GM12878 (cell line): ENCODE measurements around the gene NAV2. TPM values are rescaled to one million over a fixed set of nuclear protein-coding genes. Genes with fewer than 3 reads are reported as not detected.

Experiments used
- ATAC-seq: fragments of 200-7000 bp; cut with Tn5 transposase; 3 replicates; pipeline ENCODE4 v1.9.1; 2020; ENCODE audit warnings: mild to moderate bottlenecking, moderate library complexity
- BruUV-seq: library from RNA; stranded (reverse); fragments of 400-500 nt; replicated peaks from 2 replicates; lab custom pipeline; 2021; lab: Mats Ljungman, UMichigan
- CTCF ChIA-PET: fragments of 300-600 bp; sonication (Branson Sonifier 250); formaldehyde crosslinking; extraction: SDS; loops from one replicate; lab custom pipeline; 2021; ENCODE audit warnings: inconsistent platforms; lab: Yijun Ruan, JAX
- POLR2A ChIA-PET: fragments of 350-600 bp; formaldehyde crosslinking; extraction: SDS; loops from one replicate; lab custom pipeline; 2021; ENCODE audit warnings: inconsistent platforms; lab: Charles Lee
- RAD21 ChIA-PET: fragments of 300-600 bp; sonication (Branson Sonifier 250); formaldehyde crosslinking; loops from one replicate; lab custom pipeline; 2023; ENCODE audit warnings: antibody characterized with exemption; ENCODE audit not compliant: unreplicated experiment; lab: Charles Lee
- SMC1A ChIA-PET: fragments of 300-600 bp; sonication (Branson Sonifier 250); formaldehyde crosslinking; loops from one replicate; lab custom pipeline; 2023; ENCODE audit not compliant: unreplicated experiment, uncharacterized antibody; lab: Charles Lee
- DNase-seq: peaks from one replicate; pipeline ENCODE4 v3.0.0-alpha.2; 2011; ENCODE audit warnings: low read depth, low spot score
- FAIRE-seq: peaks from 3 replicates; lab custom pipeline; 2011; peaks lifted over from hg19 to GRCh38; lab: Jason Lieb, UNC
- H2AFZ ChIP-seq: 2 replicates; pipeline ENCODE4 v1.6.0; 2011; ENCODE audit warnings: low read depth, low read length, control low read depth; ENCODE audit not compliant: control insufficient read depth
- H3K27ac ChIP-seq: 2 replicates; pipeline ENCODE4 v1.5.1; 2011; ENCODE audit warnings: control low read depth; ENCODE audit not compliant: control insufficient read depth, insufficient read depth
- H3K27me3 ChIP-seq, 2 experiments: replicated peaks in 1 of 2; 2 replicates each; pipeline versions ENCODE4 v1.6.0 to v1.6.1; 2011; ENCODE audit warnings: low read length in 1 of 2; ENCODE audit not compliant: control insufficient read depth in 2 of 2, insufficient read depth in 2 of 2
- H3K36me3 ChIP-seq, 2 experiments: 2 replicates each; pipeline ENCODE4 v1.5.1; 2011; ENCODE audit warnings: low read length in 1 of 2; ENCODE audit not compliant: control insufficient read depth in 2 of 2, insufficient read depth in 2 of 2
- H3K4me1 ChIP-seq: 2 replicates; pipeline ENCODE4 v1.6.1; 2011; ENCODE audit warnings: mild to moderate bottlenecking, low read length, moderate library complexity, mixed read lengths; ENCODE audit not compliant: control insufficient read depth, insufficient read depth
- H3K4me2 ChIP-seq: 2 replicates; pipeline ENCODE4 v1.6.0; 2011; ENCODE audit warnings: control low read depth; ENCODE audit not compliant: control insufficient read depth, insufficient read depth
- H3K4me3 ChIP-seq: fragments of 200-600 bp; sonication (generic); 2 replicates; pipeline ENCODE4 v1.5.1; 2016
- H3K79me2 ChIP-seq: 2 replicates; pipeline ENCODE4 v1.6.0; 2011; ENCODE audit warnings: low read length; ENCODE audit not compliant: control insufficient read depth, insufficient read depth
- H3K9ac ChIP-seq: 2 replicates; pipeline ENCODE4 v1.8.0; 2011; ENCODE audit warnings: low read length, control low read depth, mixed read lengths; ENCODE audit not compliant: control insufficient read depth, insufficient read depth
- H3K9me3 ChIP-seq: replicated peaks from 3 replicates; pipeline ENCODE4 v1.5.1; 2011; ENCODE audit warnings: mild to moderate bottlenecking, low read length; ENCODE audit not compliant: control insufficient read depth, insufficient read depth
- H4K20me1 ChIP-seq: 2 replicates; pipeline ENCODE4 v1.6.0; 2011; ENCODE audit not compliant: control insufficient read depth, insufficient read depth
- ETV6 ChIP-seq, 2 experiments: fragments of 450-650 bp in 1 of 2; IDR thresholded peaks in 1 of 2; conservative IDR thresholded peaks in 1 of 2; 2 replicates each; pipeline ENCODE4 v1.6.1; 2014; ENCODE audit warnings: antibody characterized with exemption in 1 of 2, borderline replicate concordance in 1 of 2, low read depth in 1 of 2, mild to moderate bottlenecking in 1 of 2, moderate library complexity in 1 of 2
- MXI1 ChIP-seq: fragments of 150-350 bp; IDR thresholded peaks from 2 replicates; pipeline ENCODE4 v1.6.1; 2011; ENCODE audit warnings: low read depth, mild to moderate bottlenecking, inconsistent platforms, low read length, improper control_type of control experiment
- NFIC ChIP-seq: IDR thresholded peaks from 2 replicates; pipeline ENCODE4 v1.6.1; 2012; ENCODE audit warnings: low read depth, mild to moderate bottlenecking, inconsistent platforms, low read length, moderate library complexity
- POLR2AphosphoS5 ChIP-seq: IDR thresholded peaks from 2 replicates; pipeline ENCODE4 v1.6.1; 2011; ENCODE audit warnings: mild to moderate bottlenecking, low read length, inconsistent platforms
- SIN3A ChIP-seq: IDR thresholded peaks from 2 replicates; pipeline ENCODE4 v1.6.1; 2012; ENCODE audit warnings: low read depth, low read length, improper control_type of control experiment
- SMAD1 ChIP-seq: fragments of 450-650 bp; IDR thresholded peaks from 2 replicates; pipeline ENCODE4 v1.6.1; 2018; ENCODE audit warnings: mild to moderate bottlenecking, low read depth; ENCODE audit not compliant: partially characterized antibody
- SREBF2 ChIP-seq: IDR thresholded peaks from 2 replicates; pipeline ENCODE4 v1.6.1; 2012; ENCODE audit warnings: mild to moderate bottlenecking, low read length
- TCF7 ChIP-seq: IDR thresholded peaks from 2 replicates; pipeline ENCODE4 v1.6.1; 2014; ENCODE audit warnings: antibody characterized with exemption, borderline replicate concordance
- WGBS: methylation state at CpG from one replicate; pipeline ENCODE4 v1.1.6; 2016; ENCODE audit warnings: low lambda C conversion rate; ENCODE audit not compliant: insufficient replicate concordance, insufficient coverage; ENCODE audit errors: missing lambda C conversion rate; 5-methylcytosine and 5-hydroxymethylcytosine counted together
- in situ Hi-C: fragments of 300-500 bp; cut with MboI; formaldehyde crosslinking; loops from 9 replicates; pipeline ENCODE4 v1.14.3; 2018; ENCODE audit warnings: mixed read lengths
- intact Hi-C: fragments of 100-400 bp; cut with micrococcal nuclease; formaldehyde crosslinking; loops from one replicate; pipeline ENCODE4 v1.14.2; 2022; ENCODE audit not compliant: unreplicated experiment
- polyA plus RNA-seq, 11 experiments: library from polyadenylated mRNA; depleted of rRNA in 4 of 11; unstranded in 6 of 11; stranded (reverse) in 5 of 11; fragments of >200 nt; fragmentation: Nextera tagmentation in 4 of 11; fragmentation: Illumina TruSeq in 1 of 11; extraction: Ambion mirVana in 4 of 11; extraction: Trizol in 1 of 11; gene quantifications; 1 replicate in 1 of 11; 2 replicates in 10 of 11; pipeline versions ENCODE4 v1.2.1 to v1.2.3, GENCODE V29; 2011 to 2016; ENCODE audit warnings: inconsistent platforms in 2 of 11, missing spikeins in 2 of 11, low read depth in 1 of 11
- total RNA-seq, 4 experiments: library from RNA; depleted of rRNA in 3 of 4; stranded (reverse); fragments of >200 nt in 3 of 4; fragmentation: Illumina TruSeq in 1 of 4; extraction: Trizol in 1 of 4; gene quantifications; 2 replicates each; pipeline versions ENCODE4 v1.2.1 to v1.2.3, GENCODE V29; 2013 to 2021
- TF ChIP-seq, protein P1 (sequence below): IDR thresholded peaks from 2 replicates; pipeline ENCODE4 v1.6.1; 2012; ENCODE audit warnings: low read length, inconsistent platforms
- TF ChIP-seq, protein P2 (sequence below): fragments of 450-650 bp; IDR thresholded peaks from 2 replicates; pipeline ENCODE4 v1.6.1; 2017; ENCODE audit warnings: low read depth, mild to moderate bottlenecking, moderate library complexity

Gene NAV2
- total and polyA plus RNA-seq, 10 of the 15 experiments (the other 5 are each of a cell fraction or from before 2014, with no cell fraction given): 0.35 to 6.1 (median 1.1) TPM

DNA sequence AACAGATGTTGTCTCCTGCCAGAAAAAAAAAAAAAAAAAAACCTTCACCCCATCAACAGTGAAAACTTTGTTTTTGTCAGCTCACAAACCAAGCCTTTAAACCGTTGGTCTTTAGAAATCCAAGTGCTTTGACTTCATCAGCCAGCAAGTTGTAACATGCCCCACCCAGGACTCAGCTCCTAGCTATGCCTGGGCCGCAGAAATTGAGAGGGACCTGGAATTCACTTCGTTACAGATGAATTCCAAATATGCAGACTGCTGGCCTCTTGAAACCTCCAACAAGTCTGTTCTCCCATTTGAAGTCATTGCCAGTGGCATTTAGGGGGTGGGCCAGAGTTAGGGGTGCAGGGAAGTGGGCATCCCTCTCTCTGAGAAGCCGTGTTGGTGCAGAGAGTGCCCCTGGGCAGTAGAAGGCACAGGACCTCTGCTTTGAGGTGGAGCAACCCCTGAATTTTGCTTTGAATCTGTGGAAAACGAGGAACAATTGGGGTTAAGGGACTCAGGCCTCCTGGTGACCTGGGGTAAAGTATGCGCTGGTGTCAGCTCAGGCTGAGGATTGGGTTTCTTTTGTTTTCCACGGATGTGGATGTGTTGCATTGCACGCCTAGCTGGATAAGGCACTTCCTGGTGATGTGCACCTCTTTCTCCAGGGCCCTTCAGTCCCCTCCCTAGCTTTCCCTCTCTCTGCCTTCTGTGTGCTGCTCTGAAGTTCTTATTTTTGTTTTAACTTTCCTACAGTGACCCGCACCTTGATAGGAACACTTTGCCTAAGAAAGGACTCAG, 338.1 kb downstream of the NAV2 start:
- Histone ChIP-seq H3K4me3 (no peak overlapping the region), H3K9ac (no peak overlapping the region), H3K79me2 (no peaks in the 10 kb centered on the region), H2AFZ (no peak overlapping the region), H3K4me2 (no peak overlapping the region), H4K20me1 (no peaks in the 10 kb centered on the region), H3K36me3 (no peaks in the 10 kb centered on the region), H3K9me3 (no peaks in the 10 kb centered on the region), H3K4me1 (no peaks in the 10 kb centered on the region), H3K27ac (no peak overlapping the region), H3K27me3 (no peaks in the 10 kb centered on the region)
- ChIA-PET POLR2A (no interaction called here), RAD21 (no interaction called here), SMC1A (interaction anchor here (0.7 to 1.2 kb wide), 2 partner anchors 8 to 490 kb away, joined by 3 read pairs; no protein-coding TSS in a partner anchor), CTCF (interaction anchor here (0.6 to 1.0 kb wide), 2 partner anchors 51 to 78 kb away, joined by 3 to 4 read pairs; no protein-coding TSS in a partner anchor)
- FAIRE-seq: no peak
- WGBS: 56% methylated on average over 9 of the region's 9 CpGs
- ATAC-seq: no peak
- intact Hi-C loops: no loop called here
- TF ChIP-seq SIN3A (no peak), MXI1 (no peak), SREBF2 (no peak), POLR2AphosphoS5 (no peak), TCF7 (no peak), ETV6 (conservative IDR thresholded peaks at IDR 0.05 in 1 of 2, IDR thresholded peaks at IDR 0.05 in 1 of 2; ENCODE audit: borderline replicate concordance in 1 of 2, low read depth in 1 of 2) (no peak), SMAD1 (no peak), NFIC (no peak)
- TF ChIP-seq, protein P1, sequence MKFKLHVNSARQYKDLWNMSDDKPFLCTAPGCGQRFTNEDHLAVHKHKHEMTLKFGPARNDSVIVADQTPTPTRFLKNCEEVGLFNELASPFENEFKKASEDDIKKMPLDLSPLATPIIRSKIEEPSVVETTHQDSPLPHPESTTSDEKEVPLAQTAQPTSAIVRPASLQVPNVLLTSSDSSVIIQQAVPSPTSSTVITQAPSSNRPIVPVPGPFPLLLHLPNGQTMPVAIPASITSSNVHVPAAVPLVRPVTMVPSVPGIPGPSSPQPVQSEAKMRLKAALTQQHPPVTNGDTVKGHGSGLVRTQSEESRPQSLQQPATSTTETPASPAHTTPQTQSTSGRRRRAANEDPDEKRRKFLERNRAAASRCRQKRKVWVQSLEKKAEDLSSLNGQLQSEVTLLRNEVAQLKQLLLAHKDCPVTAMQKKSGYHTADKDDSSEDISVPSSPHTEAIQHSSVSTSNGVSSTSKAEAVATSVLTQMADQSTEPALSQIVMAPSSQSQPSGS: no peak
- TF ChIP-seq, protein P2, sequence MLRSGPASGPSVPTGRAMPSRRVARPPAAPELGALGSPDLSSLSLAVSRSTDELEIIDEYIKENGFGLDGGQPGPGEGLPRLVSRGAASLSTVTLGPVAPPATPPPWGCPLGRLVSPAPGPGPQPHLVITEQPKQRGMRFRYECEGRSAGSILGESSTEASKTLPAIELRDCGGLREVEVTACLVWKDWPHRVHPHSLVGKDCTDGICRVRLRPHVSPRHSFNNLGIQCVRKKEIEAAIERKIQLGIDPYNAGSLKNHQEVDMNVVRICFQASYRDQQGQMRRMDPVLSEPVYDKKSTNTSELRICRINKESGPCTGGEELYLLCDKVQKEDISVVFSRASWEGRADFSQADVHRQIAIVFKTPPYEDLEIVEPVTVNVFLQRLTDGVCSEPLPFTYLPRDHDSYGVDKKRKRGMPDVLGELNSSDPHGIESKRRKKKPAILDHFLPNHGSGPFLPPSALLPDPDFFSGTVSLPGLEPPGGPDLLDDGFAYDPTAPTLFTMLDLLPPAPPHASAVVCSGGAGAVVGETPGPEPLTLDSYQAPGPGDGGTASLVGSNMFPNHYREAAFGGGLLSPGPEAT: no peak
- no TSS peak for BruUV-seq
- in situ Hi-C loops: no loop called here
- DNase-seq: no peak
